Measurements from ENCODE around the gene SLC18B1. TPM values are rescaled to one million over a fixed set of nuclear protein-coding genes. Genes with fewer than 3 reads are reported as not detected.

Gene SLC18B1
- 3.7 and 5.6 TPM in 2 replicates for total RNA-seq

GRCh38 chr6:132797951-132798868, at the start of gene SLC18B1:
Gene SLC18B1 (minus strand): TSS chr6:132798637. CDS start chr6:132798456, 181 bp downstream.

Other genes with a start within 250 kb of the SLC18B1 start
- not detected in 2 replicates for gene TAAR8, start 246.0 kb downstream of the SLC18B1 start, total RNA-seq
- gene TAAR6, start 228.3 kb downstream of the SLC18B1 start, total RNA-seq, result not detected in 2 replicates
- gene TAAR5, start 208.9 kb downstream of the SLC18B1 start, total RNA-seq, result not detected in 2 replicates
- not detected in 2 replicates for gene TAAR2, start 174.4 kb downstream of the SLC18B1 start, total RNA-seq
- not detected in 2 replicates for gene TAAR1, start 139.5 kb downstream of the SLC18B1 start, total RNA-seq
- gene VNN1, start 84.6 kb downstream of the SLC18B1 start, total RNA-seq, result 0.70 TPM in 1 of 2 replicates, not detected in the other
- 0.12 TPM in 1 of 2 replicates, not detected in the other for gene VNN2, start 40.7 kb downstream of the SLC18B1 start, total RNA-seq
- 3,510 and 4,405 TPM in 2 replicates for gene RPS12, start 15.9 kb upstream of the SLC18B1 start, total RNA-seq